NCI-H774 (cell line): ENCODE measurements around the gene REPS2.

Experiments
- DNase-seq: peaks from one replicate; lab custom pipeline; 2025; lab: John Stamatoyannopoulos, UW

The REPS2 gene

GRCh38 chrX:17000751-17001150, 54.3 kb downstream of the REPS2 start:
- DNase-seq, result no peak

- no peak for DNase-seq
Measured at GRCh38 chrX:17005712-17006368, 59.4 kb downstream of the REPS2 start.

GRCh38 chrX:17007134-17007768, 60.8 kb downstream of the REPS2 start:
- DNase-seq, result no peak

GRCh38 chrX:17009856-17010625, 63.6 kb downstream of the REPS2 start:
- no peak for DNase-seq

- no peak for DNase-seq
Measured at GRCh38 chrX:17012465-17012864, 66.0 kb downstream of the REPS2 start.

- DNase-seq, result no peak
Measured at GRCh38 chrX:17014216-17014615, 67.8 kb downstream of the REPS2 start.

GRCh38 chrX:17017134-17017533, 70.7 kb downstream of the REPS2 start:
- no peak for DNase-seq

GRCh38 chrX:17020356-17020755, 73.9 kb downstream of the REPS2 start:
- no peak for DNase-seq

GRCh38 chrX:17020851-17021821, 74.7 kb downstream of the REPS2 start:
- DNase-seq, result no peak

GRCh38 chrX:17021851-17022604, 75.6 kb downstream of the REPS2 start:
- DNase-seq, result no peak

GRCh38 chrX:17023661-17024060, 77.2 kb downstream of the REPS2 start:
- DNase-seq, result no peak

GRCh38 chrX:17024886-17025285, 78.4 kb downstream of the REPS2 start:
- no peak for DNase-seq

- no peak for DNase-seq
Measured at GRCh38 chrX:17025621-17026302, 79.3 kb downstream of the REPS2 start.

- DNase-seq, result no peak
Measured at GRCh38 chrX:17027931-17028330, 81.5 kb downstream of the REPS2 start.

GRCh38 chrX:17028356-17028755, 81.9 kb downstream of the REPS2 start:
- no peak for DNase-seq

GRCh38 chrX:17030092-17030491, 83.6 kb downstream of the REPS2 start:
- DNase-seq, result no peak

- DNase-seq, result no peak
Measured at GRCh38 chrX:17030580-17031270, 84.3 kb downstream of the REPS2 start.

GRCh38 chrX:17031827-17032226, 85.4 kb downstream of the REPS2 start:
- no peak for DNase-seq

GRCh38 chrX:17032351-17032750, 85.9 kb downstream of the REPS2 start:
- DNase-seq, result no peak

GRCh38 chrX:17033225-17033624, 86.8 kb downstream of the REPS2 start:
- no peak for DNase-seq
